HG03175 (cell line): Measurements from ENCODE around the gene MAEA.
"Not testable (repeated sequence)": the region's sequence is repeated elsewhere in the genome, so short reads cannot be mapped to it uniquely, and the experiment has no call there.

Experiments used
- ATAC-seq: cut with Tn5 transposase; IDR thresholded peaks from one replicate; pipeline ENCODE4 v1.9.1; 2021; ENCODE audit warnings: mild to moderate bottlenecking, moderate library complexity; ENCODE audit not compliant: unreplicated experiment

Gene MAEA

DNA sequence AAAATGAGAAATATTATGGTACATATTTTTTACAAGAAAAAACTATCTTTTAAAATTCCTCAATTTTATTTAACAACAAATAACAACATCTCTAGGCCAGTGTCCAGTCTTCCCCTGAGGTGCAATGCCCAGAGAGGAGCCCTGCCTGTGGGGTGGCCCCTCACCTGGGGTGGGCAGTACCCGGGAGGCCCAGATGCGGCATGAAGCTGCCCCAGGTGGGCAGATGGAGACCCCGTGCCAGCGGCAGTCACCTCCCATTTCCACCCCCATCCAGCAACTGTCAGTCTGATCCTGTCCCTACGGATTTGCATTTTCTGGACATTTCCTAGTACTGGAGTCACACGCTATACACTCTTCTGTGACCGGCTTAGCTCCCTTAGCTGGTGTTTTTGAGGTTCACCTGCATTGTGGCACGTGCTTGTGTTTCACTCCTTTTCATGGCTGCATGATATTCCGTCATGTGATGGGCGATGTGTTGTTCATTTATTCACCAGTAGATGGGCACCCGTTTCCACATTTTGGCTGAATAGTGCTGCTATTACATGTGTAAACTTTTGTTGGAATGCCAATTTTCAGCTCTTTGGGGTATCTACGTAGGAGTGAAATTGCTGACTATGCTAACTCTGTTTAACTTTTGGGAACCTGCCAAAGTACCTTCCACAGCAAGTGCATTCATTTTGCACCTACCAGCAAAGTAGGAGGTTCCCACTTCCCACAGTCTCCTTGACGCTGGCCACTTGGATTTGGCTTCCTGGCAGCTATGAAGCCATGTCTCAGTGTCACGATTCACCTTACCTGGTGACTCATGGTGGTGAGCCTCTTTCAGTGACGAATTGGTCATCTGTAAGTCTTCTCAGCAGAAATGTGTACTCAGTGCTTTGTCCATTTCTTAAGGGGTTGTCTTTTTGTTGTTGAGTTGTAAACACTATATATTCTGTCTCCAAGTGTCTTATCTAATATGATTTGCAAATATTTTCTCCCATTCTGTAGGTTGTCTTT lies 11.7 kb upstream of the MAEA start:
- no peak for ATAC-seq

GRCh38 chr4:1279253-1279652 lies 10.4 kb upstream of the MAEA start:
- ATAC-seq = no peak

GRCh38 chr4:1283711-1284110 lies 6.0 kb upstream of the MAEA start:
- no peak for ATAC-seq

GRCh38 chr4:1285151-1285789 lies 4.4 kb upstream of the MAEA start:
- no peak for ATAC-seq

DNA sequence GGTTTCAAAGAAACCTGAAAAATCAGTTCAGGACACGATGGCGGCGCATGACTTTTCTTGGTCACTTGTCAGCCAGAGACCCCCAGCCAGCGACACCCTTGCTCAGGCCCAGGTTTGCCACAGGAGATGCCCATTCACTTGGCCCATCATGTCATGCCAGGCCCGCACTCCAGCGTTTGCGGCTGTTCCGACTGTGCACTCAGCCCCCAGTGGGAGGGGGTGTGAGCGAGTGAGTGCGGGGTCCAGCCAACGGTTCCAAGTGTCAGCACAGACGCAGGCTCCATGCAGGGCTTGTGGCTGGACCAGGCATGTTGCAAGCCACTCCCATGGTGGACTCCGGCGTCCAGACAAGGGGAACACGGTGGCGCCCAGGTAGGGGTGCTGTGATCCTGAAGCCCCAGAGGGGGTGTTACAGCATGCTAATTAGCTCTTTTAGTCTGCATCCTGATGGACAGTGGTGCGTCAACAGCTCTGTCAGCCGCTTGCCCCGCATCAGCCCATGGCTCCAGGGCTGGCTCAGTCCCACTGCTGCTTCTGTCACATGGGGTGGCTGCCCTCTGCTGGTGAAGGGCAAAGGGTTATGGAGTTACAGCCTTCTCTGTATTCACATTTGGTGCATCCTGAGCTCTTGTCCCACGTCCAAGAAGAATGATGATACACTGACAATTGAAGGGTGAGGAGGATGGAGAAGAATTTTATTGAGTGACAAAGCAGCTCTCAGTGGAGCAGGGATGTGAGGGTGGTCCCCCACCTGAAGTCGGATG lies 3.7 kb upstream of the MAEA start:
- ATAC-seq = no peak

GRCh38 chr4:1288786-1289185 lies 905 bp upstream of the MAEA start:
- no peak for ATAC-seq

- ATAC-seq = no peak
Measured at GRCh38 chr4:1290165-1290977, 680 bp downstream of the MAEA start.

GRCh38 chr4:1291091-1291490 lies 1.4 kb downstream of the MAEA start:
- no peak for ATAC-seq

- ATAC-seq = no peak
Measured at GRCh38 chr4:1291996-1292702, 2.5 kb downstream of the MAEA start.

DNA sequence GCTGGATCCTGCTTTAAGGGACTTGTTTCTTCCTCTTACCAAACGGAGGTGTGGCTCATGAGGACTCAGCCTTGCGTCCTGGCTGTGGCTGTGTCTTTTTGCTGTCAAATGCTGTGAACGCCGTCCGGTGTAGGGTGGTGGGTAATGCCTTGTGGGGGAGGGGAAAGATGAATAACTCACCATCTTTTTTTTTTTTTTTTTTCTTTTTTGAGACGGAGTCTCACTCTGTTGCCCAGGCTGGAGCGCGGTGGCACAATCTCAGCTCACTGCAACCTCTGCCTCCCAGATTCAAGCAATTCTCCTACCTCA lies 3.0 kb downstream of the MAEA start:
- not testable (repeated sequence) for ATAC-seq

DNA sequence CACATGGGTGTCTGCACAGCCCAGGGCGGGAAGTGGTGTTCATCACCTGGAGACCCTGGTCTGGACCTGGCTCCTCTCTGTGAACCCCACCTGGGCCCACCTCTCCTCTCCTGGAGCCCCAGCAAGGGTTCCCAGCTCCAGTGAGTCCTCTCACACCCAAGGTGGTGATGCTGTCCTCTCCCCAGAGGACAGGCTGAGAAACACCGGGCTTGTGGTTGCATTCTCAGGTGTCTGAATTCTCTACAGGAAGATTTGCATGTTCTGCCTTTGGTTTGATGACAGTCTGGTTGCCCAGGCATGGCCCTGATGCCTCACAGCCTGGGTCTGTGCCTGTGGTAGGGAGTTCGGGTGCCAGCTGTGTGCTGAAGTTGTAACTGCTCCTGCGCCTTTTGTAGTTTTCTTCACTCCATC lies 3.8 kb downstream of the MAEA start:
- ATAC-seq = no peak

GRCh38 chr4:1293991-1294390 lies 4.3 kb downstream of the MAEA start:
- no peak for ATAC-seq

- ATAC-seq = no peak
Measured at GRCh38 chr4:1294424-1294823, 4.7 kb downstream of the MAEA start.

- no peak for ATAC-seq
Measured at GRCh38 chr4:1294891-1295290, 5.2 kb downstream of the MAEA start.

DNA sequence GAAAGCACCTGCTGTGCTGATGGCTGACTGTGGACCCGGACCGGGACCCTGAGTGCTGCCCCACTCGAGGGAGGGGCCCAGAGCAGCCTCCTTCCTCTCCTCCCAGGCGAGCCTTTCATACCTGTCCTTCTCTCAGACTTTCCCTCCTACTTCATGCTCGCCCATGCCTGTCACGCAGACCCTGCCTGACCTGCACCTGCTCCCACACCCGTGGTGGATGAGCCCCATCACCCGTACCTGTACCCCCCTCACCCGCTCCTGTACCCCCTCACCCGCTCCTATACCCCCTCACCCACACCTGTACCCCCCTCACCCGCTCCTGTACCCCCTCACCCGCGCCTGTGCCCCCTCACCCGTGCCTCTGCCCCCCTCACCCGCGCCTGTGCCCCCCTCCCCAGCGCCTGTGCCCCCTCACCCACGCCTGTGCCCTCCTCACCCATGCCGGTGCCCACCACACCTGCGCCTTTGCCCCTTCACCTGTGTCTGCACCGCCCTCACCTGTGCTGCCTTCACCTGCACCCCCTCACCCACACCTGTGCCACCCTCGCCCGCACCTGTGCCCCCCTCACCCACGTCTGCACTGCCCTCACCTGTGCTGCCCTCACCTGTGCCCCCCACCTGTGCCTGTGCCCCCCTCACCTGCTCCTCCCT lies 5.8 kb downstream of the MAEA start:
- ATAC-seq = no peak

DNA sequence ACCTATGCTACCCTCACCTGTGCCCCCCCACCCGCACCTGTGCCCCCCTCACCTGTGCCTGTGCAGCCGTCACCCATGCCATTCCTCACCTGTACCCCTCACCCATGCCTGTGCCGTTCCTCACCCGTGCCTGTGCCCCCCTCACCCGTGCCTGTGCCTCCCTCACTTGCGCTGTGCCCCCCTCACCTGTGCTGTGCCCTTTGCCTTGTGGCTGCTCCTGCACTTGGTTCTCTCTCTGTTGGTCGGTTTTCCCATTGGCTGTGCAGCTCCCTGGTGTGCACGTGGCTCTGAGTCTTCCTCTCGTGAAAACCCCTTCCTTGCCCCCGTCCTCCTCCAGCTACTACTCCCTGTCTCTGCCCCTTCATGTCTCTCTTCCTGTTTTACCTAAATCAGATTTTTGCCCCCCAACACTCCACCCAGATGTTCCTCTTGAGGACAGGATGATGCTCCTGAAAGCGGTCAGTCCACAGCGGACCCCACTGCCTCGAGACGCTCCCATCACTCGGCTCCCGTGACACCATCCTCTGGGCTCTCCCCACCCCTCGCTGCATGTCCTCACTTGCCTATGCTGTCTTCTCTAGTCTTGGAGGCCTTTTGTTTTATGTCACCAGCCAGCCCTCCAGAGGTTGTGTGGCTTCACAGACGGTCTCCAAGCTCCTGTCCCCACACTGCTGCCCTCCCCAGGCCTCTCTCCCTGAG lies 6.8 kb downstream of the MAEA start:
- ATAC-seq = no peak

GRCh38 chr4:1297023-1297395 lies 7.3 kb downstream of the MAEA start:
- ATAC-seq = no peak

GRCh38 chr4:1297456-1298325 lies 8.0 kb downstream of the MAEA start:
- no peak for ATAC-seq
